Superior temporal gyrus (tissue), 1 donor: Measurements from ENCODE around the gene VASN.

ENCODE experiments used
- DNase-seq: peaks from one replicate; pipeline ENCODE4 v3.0.0-alpha.2; 2016; ENCODE audit errors: extremely low spot score

VASN gene

DNA sequence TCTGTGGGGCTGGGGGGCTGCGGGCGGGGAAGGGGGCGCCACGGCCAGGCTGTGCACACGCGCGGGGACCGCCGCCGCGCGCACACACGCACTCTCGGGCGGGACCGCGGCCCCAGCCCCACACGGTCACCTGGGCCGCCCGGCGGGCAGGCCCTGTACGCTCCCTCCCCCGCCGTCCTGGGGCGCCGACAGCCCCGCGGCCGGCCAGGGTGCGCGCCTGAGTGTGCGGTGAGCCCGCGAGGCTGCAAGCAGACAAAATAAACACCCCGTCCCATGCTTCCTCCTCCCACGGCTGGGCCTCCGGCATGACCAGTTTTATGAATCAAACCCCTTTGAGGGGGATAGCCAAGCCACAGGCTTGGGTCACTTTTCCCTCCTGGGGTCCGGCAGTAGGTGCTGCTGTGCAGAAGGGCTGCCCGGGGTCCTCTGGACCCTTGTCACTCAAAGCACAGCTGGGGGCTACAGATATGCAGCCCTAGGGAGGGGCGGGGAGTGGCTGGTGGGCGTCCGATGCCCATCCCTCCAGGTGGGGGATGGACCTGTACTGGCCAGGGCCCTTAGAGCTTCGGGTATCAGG lies 441 bp downstream of the VASN start:
- no peak for DNase-seq

DNA sequence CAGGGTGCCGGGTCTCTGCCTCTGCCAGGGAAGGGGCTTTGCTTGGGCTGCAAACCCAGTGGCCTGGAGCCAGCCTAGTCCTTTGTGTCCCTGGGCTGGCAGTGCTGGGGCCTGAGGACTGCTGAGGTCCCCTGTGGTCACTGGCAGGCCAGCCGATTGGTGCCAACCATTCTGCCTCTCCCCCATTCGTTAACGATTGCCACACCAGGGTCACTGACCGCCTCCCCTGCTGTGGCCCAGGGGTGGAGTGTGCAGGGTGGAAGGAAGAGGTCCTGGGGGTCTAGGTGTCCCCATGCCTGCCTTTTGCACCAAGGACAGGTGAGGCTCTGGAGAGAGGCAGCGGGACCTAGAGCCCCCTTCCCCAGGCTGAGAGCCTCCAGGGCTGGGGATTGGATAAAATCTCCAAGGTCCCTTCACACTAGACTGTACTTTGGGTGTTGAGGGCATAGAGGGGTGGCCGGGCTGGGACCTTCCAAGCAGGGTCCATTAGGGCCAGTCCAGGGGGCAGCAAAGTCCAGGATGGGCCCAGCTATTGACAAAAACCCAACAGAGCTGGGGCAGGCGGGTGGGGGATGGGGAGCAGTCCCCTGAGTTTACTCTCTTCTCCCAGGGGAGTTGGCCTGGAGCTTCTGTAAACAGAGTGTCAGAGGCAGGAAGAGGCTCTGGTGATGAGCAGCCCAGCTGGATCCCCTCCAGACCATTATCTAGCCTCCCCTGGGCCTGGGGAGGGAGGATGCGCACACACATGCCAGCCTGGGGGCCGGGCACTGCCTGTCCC lies 1.1 kb downstream of the VASN start:
- DNase-seq = peak; percentile 38

- no peak for DNase-seq
These were observed 1.8 kb downstream of the VASN start for GRCh38 chr16:4373356-4373908.

DNA sequence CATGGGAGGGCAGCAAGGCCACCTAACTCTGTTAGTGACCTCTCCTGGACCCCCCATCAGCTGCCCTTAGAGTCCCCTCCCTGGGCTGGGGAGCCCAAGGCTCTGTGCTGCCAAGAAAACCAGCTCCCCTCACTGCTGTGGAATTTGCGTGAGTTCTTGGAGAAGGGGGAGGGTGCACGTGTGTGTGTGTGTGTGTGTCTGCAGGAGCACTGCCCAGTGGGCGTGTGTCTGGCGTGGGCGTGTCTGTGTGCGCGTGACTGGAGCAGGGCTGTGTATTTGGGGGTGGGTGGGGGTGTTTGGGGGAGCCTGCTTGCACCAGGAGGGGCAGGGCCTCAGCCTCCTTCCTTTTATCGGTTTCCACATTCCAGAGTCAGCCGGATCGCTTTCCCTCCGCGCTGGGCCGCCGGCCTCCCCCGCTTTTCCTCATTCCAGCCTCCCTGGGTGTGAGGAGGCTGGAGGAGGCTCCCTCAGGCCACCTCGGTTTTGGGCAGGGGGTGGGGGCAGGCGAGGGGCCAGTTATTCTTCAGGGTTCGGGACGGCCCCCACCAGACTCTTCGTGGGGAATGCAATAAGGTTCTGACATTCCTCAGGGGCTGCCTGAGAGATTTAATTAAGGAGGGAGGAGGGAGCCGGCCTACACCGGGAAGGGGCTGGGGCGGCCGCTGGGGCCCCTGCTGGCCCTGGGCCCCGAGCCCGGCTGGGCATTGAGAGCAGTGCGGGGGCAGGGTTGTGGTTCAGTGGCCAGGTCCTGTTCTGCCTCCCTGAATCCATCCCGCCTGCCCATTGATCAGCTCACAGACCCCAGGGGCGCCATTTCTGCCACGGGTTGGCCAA lies 2.5 kb downstream of the VASN start:
- no peak for DNase-seq

- DNase-seq = no peak
These were observed 4.1 kb downstream of the VASN start for GRCh38 chr16:4375717-4376116.

- DNase-seq = peak; percentile 71
These were observed 4.7 kb downstream of the VASN start for GRCh38 chr16:4376126-4376892.

- no peak for DNase-seq
These were observed 5.4 kb downstream of the VASN start for GRCh38 chr16:4376893-4377572.

- peak; percentile 20 for DNase-seq
These were observed 6.0 kb downstream of the VASN start for GRCh38 chr16:4377573-4378154.

DNA sequence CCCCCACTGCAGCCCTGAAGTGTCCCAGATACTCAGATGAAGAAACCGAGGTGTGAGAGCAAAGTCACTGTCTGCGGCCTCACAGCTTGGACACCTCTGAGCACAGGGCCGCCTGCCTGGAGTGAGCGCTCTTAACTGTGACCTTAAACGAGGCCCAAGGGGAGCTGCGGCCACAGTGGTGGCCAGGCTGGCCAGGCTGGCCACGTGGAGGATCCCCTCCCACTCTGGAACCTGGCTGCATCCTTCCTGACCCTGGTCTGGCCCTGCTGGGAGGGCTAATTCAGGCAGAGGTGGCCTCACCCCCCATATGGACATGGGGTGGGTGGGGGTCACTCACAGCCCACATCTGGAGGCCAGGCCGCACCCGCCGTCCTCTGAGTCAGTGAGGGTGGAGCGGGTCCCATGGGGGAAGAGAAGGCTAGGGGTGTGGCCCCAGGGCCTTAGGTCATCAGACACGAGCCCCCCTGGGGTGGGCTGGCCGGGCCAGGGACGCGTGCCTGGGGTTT lies 6.6 kb downstream of the VASN start:
- DNase-seq = no peak

- no peak for DNase-seq
These were observed 7.5 kb downstream of the VASN start for GRCh38 chr16:4378999-4379690.

- no peak for DNase-seq
These were observed 8.7 kb downstream of the VASN start for GRCh38 chr16:4380119-4381063.

GRCh38 chr16:4381072-4381934 lies 9.7 kb downstream of the VASN start:
- no peak for DNase-seq

DNA sequence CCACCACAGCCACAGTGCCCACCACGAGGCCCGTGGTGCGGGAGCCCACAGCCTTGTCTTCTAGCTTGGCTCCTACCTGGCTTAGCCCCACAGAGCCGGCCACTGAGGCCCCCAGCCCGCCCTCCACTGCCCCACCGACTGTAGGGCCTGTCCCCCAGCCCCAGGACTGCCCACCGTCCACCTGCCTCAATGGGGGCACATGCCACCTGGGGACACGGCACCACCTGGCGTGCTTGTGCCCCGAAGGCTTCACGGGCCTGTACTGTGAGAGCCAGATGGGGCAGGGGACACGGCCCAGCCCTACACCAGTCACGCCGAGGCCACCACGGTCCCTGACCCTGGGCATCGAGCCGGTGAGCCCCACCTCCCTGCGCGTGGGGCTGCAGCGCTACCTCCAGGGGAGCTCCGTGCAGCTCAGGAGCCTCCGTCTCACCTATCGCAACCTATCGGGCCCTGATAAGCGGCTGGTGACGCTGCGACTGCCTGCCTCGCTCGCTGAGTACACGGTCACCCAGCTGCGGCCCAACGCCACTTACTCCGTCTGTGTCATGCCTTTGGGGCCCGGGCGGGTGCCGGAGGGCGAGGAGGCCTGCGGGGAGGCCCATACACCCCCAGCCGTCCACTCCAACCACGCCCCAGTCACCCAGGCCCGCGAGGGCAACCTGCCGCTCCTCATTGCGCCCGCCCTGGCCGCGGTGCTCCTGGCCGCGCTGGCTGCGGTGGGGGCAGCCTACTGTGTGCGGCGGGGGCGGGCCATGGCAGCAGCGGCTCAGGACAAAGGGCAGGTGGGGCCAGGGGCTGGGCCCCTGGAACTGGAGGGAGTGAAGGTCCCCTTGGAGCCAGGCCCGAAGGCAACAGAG lies 10.5 kb downstream of the VASN start:
- no peak for DNase-seq

DNA sequence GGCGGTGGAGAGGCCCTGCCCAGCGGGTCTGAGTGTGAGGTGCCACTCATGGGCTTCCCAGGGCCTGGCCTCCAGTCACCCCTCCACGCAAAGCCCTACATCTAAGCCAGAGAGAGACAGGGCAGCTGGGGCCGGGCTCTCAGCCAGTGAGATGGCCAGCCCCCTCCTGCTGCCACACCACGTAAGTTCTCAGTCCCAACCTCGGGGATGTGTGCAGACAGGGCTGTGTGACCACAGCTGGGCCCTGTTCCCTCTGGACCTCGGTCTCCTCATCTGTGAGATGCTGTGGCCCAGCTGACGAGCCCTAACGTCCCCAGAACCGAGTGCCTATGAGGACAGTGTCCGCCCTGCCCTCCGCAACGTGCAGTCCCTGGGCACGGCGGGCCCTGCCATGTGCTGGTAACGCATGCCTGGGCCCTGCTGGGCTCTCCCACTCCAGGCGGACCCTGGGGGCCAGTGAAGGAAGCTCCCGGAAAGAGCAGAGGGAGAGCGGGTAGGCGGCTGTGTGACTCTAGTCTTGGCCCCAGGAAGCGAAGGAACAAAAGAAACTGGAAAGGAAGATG lies 11.2 kb downstream of the VASN start:
- no peak for DNase-seq

GRCh38 chr16:4383591-4384444 lies 12.2 kb downstream of the VASN start:
- DNase-seq = no peak
